Activated T-cell treated with anti-CD3 and anti-CD28 coated beads, Interleukin-2, amount 50 U/mL, for 24 hours (primary cell): ENCODE data around the gene E4F1.

Experiments
- DNase-seq: peaks from one replicate; pipeline ENCODE4 v3.0.0-alpha.2; 2020
- H3K27ac Mint-ChIP-seq: 2 replicates; pipeline ENCODE4 v1.8.0; 2020; ENCODE audit warnings: mild to moderate bottlenecking, mixed read lengths
- H3K27me3 Mint-ChIP-seq: 2 replicates; pipeline ENCODE4 v1.8.0; 2020; ENCODE audit warnings: mixed read lengths
- H3K36me3 Mint-ChIP-seq: 2 replicates; pipeline ENCODE4 v1.8.0; 2020; ENCODE audit warnings: low read depth, mixed read lengths
- H3K4me1 Mint-ChIP-seq: 2 replicates; pipeline ENCODE4 v1.8.0; 2020; ENCODE audit warnings: low read depth, mixed read lengths
- H3K4me3 Mint-ChIP-seq: 2 replicates; pipeline ENCODE4 v1.8.0; 2020; ENCODE audit warnings: mild to moderate bottlenecking, moderate library complexity, mixed read lengths
- H3K9me3 Mint-ChIP-seq: 2 replicates; pipeline ENCODE4 v1.8.0; 2020; ENCODE audit warnings: mixed read lengths

Gene E4F1

DNA sequence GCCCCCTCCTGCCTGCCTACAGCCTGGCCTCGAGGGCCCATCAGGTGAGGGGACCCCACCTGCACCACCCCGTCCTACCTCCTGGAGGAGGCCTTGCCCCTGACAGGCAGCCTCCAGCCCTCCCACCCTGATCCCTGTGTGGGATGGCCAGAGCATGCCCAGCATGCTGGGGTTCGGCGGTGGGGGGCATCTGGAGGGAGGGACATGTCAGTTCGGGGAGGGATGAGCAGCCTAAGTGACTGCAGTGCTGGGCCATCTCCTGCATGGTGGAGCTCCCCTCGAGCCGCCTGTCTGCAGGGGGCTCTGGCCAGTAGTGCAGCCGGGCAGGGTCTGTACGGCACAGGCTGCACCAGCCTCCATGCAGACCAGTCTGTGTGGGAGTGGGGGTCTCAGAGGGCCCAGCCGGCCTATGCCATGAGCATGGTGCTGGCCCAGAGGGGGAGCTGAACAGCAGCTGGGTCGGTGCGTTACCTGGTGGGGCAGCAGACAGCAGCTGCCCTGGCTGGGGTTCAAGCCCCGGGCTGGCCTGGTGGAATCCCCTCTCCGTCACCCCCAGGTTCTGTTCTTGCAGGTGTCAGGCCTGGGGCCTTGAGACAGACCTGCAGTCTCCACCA lies 48.6 kb downstream of the E4F1 start:
- no peak overlapping the region for H3K27ac Mint-ChIP-seq

GRCh38 chr16:2273484-2273883 lies 50.1 kb downstream of the E4F1 start:
- Mint-ChIP-seq H3K27me3 (no peaks in the 10 kb centered on the region), H3K4me3 (no peak overlapping the region), H3K27ac (no peak overlapping the region), H3K4me1 (peaks cover 11% of the 10 kb centered on the region), H3K36me3 (peaks cover 6% of the 10 kb centered on the region), H3K9me3 (no peaks in the 10 kb centered on the region)
- no peak for DNase-seq

More for the DNA sequence above, 48.6 kb downstream of the E4F1 start:
- Mint-ChIP-seq H3K4me3 (no peak overlapping the region), H3K27me3 (no peaks in the 10 kb centered on the region), H3K36me3 (peaks cover 19% of the 10 kb centered on the region), H3K9me3 (no peaks in the 10 kb centered on the region), H3K4me1 (peaks cover 12% of the 10 kb centered on the region)
- no peak for DNase-seq

DNA sequence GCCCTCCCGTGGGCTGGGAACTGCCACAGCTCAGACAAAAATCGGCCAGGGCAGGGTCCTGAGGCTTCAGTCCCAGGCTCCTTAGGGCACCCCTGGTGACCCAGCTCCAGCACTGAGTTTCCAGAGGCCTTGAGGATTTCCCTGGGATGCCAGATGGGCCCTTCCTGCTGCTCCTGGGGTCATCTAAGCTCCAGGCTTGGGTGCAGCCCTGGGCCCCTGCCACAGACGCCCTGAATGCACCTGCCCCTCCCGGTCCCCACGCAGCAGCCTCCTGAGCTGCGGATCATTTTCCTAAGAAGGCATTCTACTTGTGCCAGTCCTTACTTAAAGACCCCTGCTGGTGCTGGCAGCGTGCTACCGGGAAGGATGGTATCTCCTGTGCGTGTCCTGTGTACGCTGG lies 50.5 kb downstream of the E4F1 start:
- H3K27ac Mint-ChIP-seq, result no peak overlapping the region
- H3K36me3 Mint-ChIP-seq, result peaks cover 5% of the 10 kb centered on the region

GRCh38 chr16:2275476-2276367 lies 52.3 kb downstream of the E4F1 start:
- Mint-ChIP-seq H3K4me1 (no peaks in the 10 kb centered on the region), H3K4me3 (no peak overlapping the region), H3K36me3 (peaks cover 5% of the 10 kb centered on the region), H3K9me3 (no peaks in the 10 kb centered on the region), H3K27me3 (no peaks in the 10 kb centered on the region), H3K27ac (no peak overlapping the region)
- DNase-seq, result no peak

More for the DNA sequence above, 50.5 kb downstream of the E4F1 start:
- no peak overlapping the region for H3K4me3 Mint-ChIP-seq
- H3K4me1 Mint-ChIP-seq, result peaks cover 9% of the 10 kb centered on the region
- no peaks in the 10 kb centered on the region for H3K9me3 Mint-ChIP-seq
- no peak for DNase-seq
- no peaks in the 10 kb centered on the region for H3K27me3 Mint-ChIP-seq

DNA sequence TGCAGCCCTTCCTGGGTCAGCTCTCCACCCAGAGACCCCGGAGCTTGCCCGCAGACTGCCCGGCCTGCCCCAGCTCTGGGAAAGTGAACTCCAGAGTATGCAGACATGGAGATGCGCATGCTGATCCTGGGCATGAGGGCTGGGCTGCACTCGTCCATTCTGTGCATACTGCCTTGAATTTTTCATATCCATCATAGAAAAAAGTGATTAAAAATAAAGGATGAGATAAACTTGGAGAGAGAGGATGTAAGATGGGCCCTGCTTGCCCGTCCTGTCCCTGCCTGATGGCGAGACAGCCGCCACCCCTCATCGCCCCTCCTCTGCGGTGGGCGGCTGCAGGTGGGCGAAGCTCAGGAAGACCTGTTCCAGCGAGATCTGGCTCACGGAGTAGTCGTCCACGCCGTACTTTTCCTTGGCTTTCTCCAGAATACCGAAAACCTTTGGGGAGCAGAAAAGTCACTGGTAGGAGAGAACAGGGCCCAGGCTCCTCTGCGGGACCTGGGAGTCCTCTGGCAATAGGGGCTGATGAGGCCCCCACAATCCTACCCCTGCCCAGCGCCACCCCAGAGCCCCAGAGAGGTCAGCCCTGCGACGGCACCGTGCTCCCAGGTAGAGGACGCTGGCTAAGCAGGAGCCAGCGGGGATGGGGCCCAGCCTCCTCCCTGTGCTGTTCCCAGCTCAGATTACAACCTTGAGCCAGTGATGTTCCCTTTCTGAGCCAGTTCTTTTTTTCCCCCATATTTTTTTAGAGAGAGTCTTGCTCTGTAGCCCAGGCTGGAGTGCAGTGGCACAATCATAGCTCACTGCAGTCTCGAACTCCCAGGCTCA lies 53.2 kb downstream of the E4F1 start:
- no peaks in the 10 kb centered on the region for H3K27me3 Mint-ChIP-seq
- no peak overlapping the region for H3K4me3 Mint-ChIP-seq
- H3K4me1 Mint-ChIP-seq, result no peaks in the 10 kb centered on the region
- peaks cover 5% of the 10 kb centered on the region for H3K36me3 Mint-ChIP-seq
- no peaks in the 10 kb centered on the region for H3K9me3 Mint-ChIP-seq
- H3K27ac Mint-ChIP-seq, result no peak overlapping the region
- no peak for DNase-seq

DNA sequence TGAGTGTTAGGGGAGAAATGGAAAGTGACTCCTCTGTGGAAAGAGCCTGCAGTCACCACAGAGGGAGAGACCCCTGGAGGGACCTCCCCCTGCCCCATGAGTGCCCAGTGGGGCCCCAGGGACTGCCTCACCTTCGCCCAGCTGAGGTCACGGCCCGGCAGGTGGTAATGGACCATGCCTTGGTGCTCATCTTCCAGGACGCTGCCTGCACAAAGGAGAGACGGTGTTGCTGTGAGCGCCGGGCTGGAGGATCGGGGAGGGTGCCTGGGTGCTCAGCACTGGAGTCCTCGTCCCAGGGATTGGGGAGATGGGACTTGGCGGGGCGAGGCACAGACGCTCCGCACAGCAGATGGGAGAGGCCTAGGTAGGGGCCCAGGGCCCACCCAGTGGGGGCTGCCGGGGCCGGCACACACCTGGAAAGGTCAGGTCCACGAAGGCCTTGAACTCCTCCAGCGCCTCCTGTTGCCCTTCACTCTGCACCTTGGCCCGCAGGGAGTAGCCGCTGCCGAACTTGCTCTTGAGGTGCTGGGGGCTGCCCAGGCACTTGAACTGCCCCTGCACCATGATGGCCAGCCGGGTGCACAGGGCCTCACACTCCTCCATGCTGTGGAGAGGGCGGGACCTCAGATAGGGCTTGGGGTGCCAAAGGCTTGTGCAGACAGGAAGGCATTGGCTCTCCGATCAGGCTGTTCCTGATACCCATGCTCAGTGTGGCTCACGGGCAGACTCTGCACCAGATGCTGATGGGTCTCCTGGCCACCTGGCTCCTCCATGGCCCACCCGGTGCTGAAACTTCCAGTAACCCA lies 54.3 kb downstream of the E4F1 start:
- Mint-ChIP-seq H3K27me3 (no peaks in the 10 kb centered on the region), H3K9me3 (no peaks in the 10 kb centered on the region), H3K4me3 (no peak overlapping the region), H3K4me1 (no peaks in the 10 kb centered on the region), H3K27ac (no peak overlapping the region), H3K36me3 (peaks cover 3% of the 10 kb centered on the region)
- no peak for DNase-seq

- DNase-seq, result no peak
- H3K27ac Mint-ChIP-seq, result no peak overlapping the region
- no peak overlapping the region for H3K4me3 Mint-ChIP-seq
- peaks cover 2% of the 10 kb centered on the region for H3K36me3 Mint-ChIP-seq
- H3K4me1 Mint-ChIP-seq, result no peaks in the 10 kb centered on the region
- H3K9me3 Mint-ChIP-seq, result no peaks in the 10 kb centered on the region
- no peaks in the 10 kb centered on the region for H3K27me3 Mint-ChIP-seq
Measured at GRCh38 chr16:2278272-2278608, 54.8 kb downstream of the E4F1 start.

GRCh38 chr16:2278956-2279800 lies 55.8 kb downstream of the E4F1 start:
- DNase-seq, result no peak
- Mint-ChIP-seq H3K9me3 (no peaks in the 10 kb centered on the region), H3K4me3 (no peak overlapping the region), H3K4me1 (no peaks in the 10 kb centered on the region), H3K27me3 (no peaks in the 10 kb centered on the region), H3K36me3 (no peaks in the 10 kb centered on the region), H3K27ac (no peak overlapping the region)

- H3K27ac Mint-ChIP-seq, result no peak overlapping the region
- peaks cover 2% of the 10 kb centered on the region for H3K36me3 Mint-ChIP-seq
- H3K4me1 Mint-ChIP-seq, result no peaks in the 10 kb centered on the region
- no peak overlapping the region for H3K4me3 Mint-ChIP-seq
- no peaks in the 10 kb centered on the region for H3K9me3 Mint-ChIP-seq
- H3K27me3 Mint-ChIP-seq, result no peaks in the 10 kb centered on the region
- DNase-seq, result no peak
Measured at GRCh38 chr16:2280461-2280860, 57.1 kb downstream of the E4F1 start.

- Mint-ChIP-seq H3K27me3 (no peaks in the 10 kb centered on the region), H3K36me3 (peaks cover 2% of the 10 kb centered on the region), H3K27ac (no peak overlapping the region), H3K4me3 (no peak overlapping the region), H3K9me3 (no peaks in the 10 kb centered on the region), H3K4me1 (no peaks in the 10 kb centered on the region)
- no peak for DNase-seq
Measured at GRCh38 chr16:2280981-2281542, 57.7 kb downstream of the E4F1 start.

DNA sequence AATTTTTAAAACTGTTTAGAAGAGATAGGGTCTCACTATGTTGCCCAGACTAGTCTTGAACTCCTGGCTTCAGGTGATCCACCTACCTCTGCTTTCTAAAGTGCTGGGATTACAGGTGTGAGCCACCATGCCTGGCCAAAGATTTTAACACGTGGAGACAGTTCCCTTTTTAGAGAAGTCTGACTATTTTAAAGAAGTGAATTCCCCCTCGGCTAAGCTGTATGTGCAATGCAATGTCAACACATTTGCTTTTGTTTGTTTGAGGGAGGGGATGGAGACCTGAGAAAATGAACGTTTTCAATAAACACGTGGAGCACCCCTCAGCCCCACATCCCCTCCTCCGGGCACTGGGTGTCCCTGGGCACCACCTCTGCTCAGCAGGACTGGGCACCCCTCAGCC lies 58.9 kb downstream of the E4F1 start:
- no peaks in the 10 kb centered on the region for H3K27me3 Mint-ChIP-seq
- H3K36me3 Mint-ChIP-seq, result peaks cover 2% of the 10 kb centered on the region

DNA sequence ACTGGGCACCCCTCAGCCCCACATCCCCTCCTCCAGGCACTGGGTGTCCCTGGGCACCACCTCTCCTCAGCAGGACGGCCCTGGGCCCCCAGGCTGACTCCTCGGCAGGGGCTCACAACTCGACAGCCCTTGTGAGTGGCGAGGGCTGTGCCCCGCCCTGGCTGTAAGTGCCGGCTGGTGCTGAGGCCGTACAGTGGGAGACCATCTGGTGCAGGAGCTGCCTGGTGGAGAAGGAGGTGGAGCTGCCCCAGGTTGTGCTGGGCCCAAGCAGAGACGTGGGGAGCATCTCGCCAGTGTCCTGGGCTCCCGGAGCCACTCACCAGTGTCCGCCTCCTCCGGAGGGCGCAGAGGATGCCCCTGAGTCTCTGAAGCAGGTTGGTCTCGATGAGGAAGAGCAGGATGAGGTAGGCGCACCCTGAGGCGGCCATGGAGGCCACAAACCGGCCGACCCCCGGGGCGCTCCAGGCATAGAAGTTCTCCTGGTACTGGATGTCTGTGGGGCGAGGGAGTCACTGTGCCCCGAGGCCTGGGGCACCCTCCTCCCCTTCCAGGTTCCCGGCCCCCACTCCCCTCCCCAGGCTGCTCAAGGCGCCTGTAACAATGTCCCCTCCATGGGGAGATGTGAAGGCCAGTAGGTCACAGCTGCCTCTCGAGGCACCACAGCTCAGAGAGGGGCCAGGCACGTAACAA lies 59.6 kb downstream of the E4F1 start:
- H3K27ac Mint-ChIP-seq, result no peak overlapping the region
- no peaks in the 10 kb centered on the region for H3K4me1 Mint-ChIP-seq
- H3K4me3 Mint-ChIP-seq, result no peak overlapping the region
- DNase-seq, result no peak
- H3K9me3 Mint-ChIP-seq, result no peaks in the 10 kb centered on the region
- H3K36me3 Mint-ChIP-seq, result peaks cover 2% of the 10 kb centered on the region
- no peaks in the 10 kb centered on the region for H3K27me3 Mint-ChIP-seq

More for the DNA sequence above, 58.9 kb downstream of the E4F1 start:
- no peak overlapping the region for H3K4me3 Mint-ChIP-seq
- H3K9me3 Mint-ChIP-seq, result no peaks in the 10 kb centered on the region
- DNase-seq, result no peak
- H3K4me1 Mint-ChIP-seq, result no peaks in the 10 kb centered on the region
- no peak overlapping the region for H3K27ac Mint-ChIP-seq
